RCC 7860 (cell line): ENCODE data around the gene AGRN.
A peak's percentile ranks its signal among the peaks of the same experiment; 100 is the strongest.
"Not testable (repeated sequence)": the region's sequence is repeated elsewhere in the genome, so short reads cannot be mapped to it uniquely, and the experiment has no call there.

ENCODE experiments used
- DNase-seq: peaks from one replicate; pipeline ENCODE4 v3.0.0-alpha.2; 2015; ENCODE audit warnings: low spot score
- FAIRE-seq: peaks from 2 replicates; lab custom pipeline; 2012; peaks lifted over from hg19 to GRCh38; lab: Jason Lieb, UNC

AGRN gene

GRCh38 chr1:981491-981954 lies 38.4 kb upstream of the AGRN start:
- no peak for DNase-seq
- no peak for FAIRE-seq

GRCh38 chr1:981955-982558 lies 37.9 kb upstream of the AGRN start, which contains the start of gene PERM1:
TSS of gene PERM1 (minus strand) at chr1:982093. CDS start at chr1:981029, 1,064 bp downstream.
- no peak for FAIRE-seq

GRCh38 chr1:982765-983436 lies 37.0 kb upstream of the AGRN start:
- no peak for FAIRE-seq
- DNase-seq = no peak

More at GRCh38 chr1:981955-982558, 37.9 kb upstream of the AGRN start, which contains the start of gene PERM1:
- DNase-seq = no peak

- FAIRE-seq = no peak
- DNase-seq = peak; percentile 5
These were observed 36.0 kb upstream of the AGRN start for GRCh38 chr1:983798-984475.

- DNase-seq (no peak), FAIRE-seq (no peak)
These were observed 35.5 kb upstream of the AGRN start for GRCh38 chr1:984476-984814.

GRCh38 chr1:985126-985525 lies 34.8 kb upstream of the AGRN start:
- no peak for DNase-seq
- no peak for FAIRE-seq

GRCh38 chr1:988061-988460 lies 31.9 kb upstream of the AGRN start:
- not testable (repeated sequence) for DNase-seq

GRCh38 chr1:991275-991674 lies 28.6 kb upstream of the AGRN start:
- DNase-seq, FAIRE-seq: not testable (repeated sequence)

More at GRCh38 chr1:988061-988460, 31.9 kb upstream of the AGRN start:
- not testable (repeated sequence) for FAIRE-seq

- FAIRE-seq = no peak
- no peak for DNase-seq
These were observed 28.0 kb upstream of the AGRN start for GRCh38 chr1:991895-992294.

GRCh38 chr1:992362-992761 lies 27.6 kb upstream of the AGRN start:
- DNase-seq (no peak), FAIRE-seq (no peak)

- FAIRE-seq (no peak), DNase-seq (no peak)
These were observed 26.4 kb upstream of the AGRN start for GRCh38 chr1:993379-993995.

GRCh38 chr1:994546-994945 lies 25.4 kb upstream of the AGRN start:
- not testable (repeated sequence) for FAIRE-seq

GRCh38 chr1:995665-996633 lies 24.0 kb upstream of the AGRN start:
- no peak for DNase-seq
- FAIRE-seq = no peak

More at GRCh38 chr1:994546-994945, 25.4 kb upstream of the AGRN start:
- not testable (repeated sequence) for DNase-seq

- FAIRE-seq (no peak), DNase-seq (no peak)
These were observed 22.8 kb upstream of the AGRN start for GRCh38 chr1:996851-997712.

- FAIRE-seq (no peak), DNase-seq (no peak)
These were observed 22.3 kb upstream of the AGRN start for GRCh38 chr1:997713-997992.

- no peak for DNase-seq
- no peak for FAIRE-seq
These were observed 21.8 kb upstream of the AGRN start for GRCh38 chr1:997993-998744.

GRCh38 chr1:998745-998994 lies 21.2 kb upstream of the AGRN start:
- DNase-seq (no peak), FAIRE-seq (no peak)

- DNase-seq (peak; percentile 18), FAIRE-seq (no peak)
These were observed 20.8 kb upstream of the AGRN start for GRCh38 chr1:998995-999724.
